ENCODE data around the gene RSAD1. TPM values are rescaled to one million over a fixed set of nuclear protein-coding genes. Genes with fewer than 3 reads are reported as not detected.
"Not testable (repeated sequence)": the region's sequence is repeated elsewhere in the genome, so short reads cannot be mapped to it uniquely, and the experiment has no call there.

RSAD1 gene
- total RNA-seq, 3 donors from 2014 or later (not counting 1 experiment from before 2014, with no cell fraction given), result 49.0 to 71.3 (median 56.5) TPM

GRCh38 chr17:50474523-50474922 is 4.1 kb upstream of the RSAD1 start:
- no peak overlapping the region for H3K27ac ChIP-seq (ENCODE audit: low read length)
- DNase-seq, result no peak
- peaks cover 4% of the 10 kb centered on the region for H3K27me3 ChIP-seq (ENCODE audit: control insufficient read depth, insufficient read depth, low read length)
- WGBS (ENCODE audit: insufficient coverage), result 92% methylated on average over 6 of the region's 6 CpGs
- Mint-ChIP-seq H3K36me3 (no peaks in the 10 kb centered on the region), H3K4me3 (no peak overlapping the region), H3K27ac (no peak overlapping the region), H3K27me3 (ENCODE audit: low read depth in 2 of 2) (peaks cover 0 to 7% of the 10 kb centered on the region in 2 donors), H3K4me1 (peaks cover 10 to 11% of the 10 kb centered on the region in 2 donors), H3K9me3 (no peaks in the 10 kb centered on the region)
- peaks cover 15% of the 10 kb centered on the region for H3K4me1 ChIP-seq (ENCODE audit: control insufficient read depth, insufficient read depth, low read length)
- no peaks in the 10 kb centered on the region for H3K9me3 ChIP-seq (ENCODE audit: control insufficient read depth, insufficient read depth, low read length)
- intact Hi-C loops (cut with micrococcal nuclease), result no loop called here
- no peak overlapping the region for H3K4me3 ChIP-seq (ENCODE audit: low read length)
- H3K36me3 ChIP-seq (ENCODE audit: control insufficient read depth, insufficient read depth, low read length), result no peaks in the 10 kb centered on the region
- ATAC-seq, result no peak
- TF ChIP-seq CTCF (IDR thresholded peaks at IDR 0.05), result no peak

- H3K27ac Mint-ChIP-seq, result no peak overlapping the region
Observed at GRCh38 chr17:50475362-50475761, 3.3 kb upstream of the RSAD1 start.

GRCh38 chr17:50475775-50476544 is 2.7 kb upstream of the RSAD1 start:
- H3K4me3 ChIP-seq (ENCODE audit: low read length), result not testable (repeated sequence)
- WGBS (ENCODE audit: insufficient coverage), result 37% methylated on average over 18 of the region's 33 CpGs

More at GRCh38 chr17:50475362-50475761, 3.3 kb upstream of the RSAD1 start:
- Histone ChIP-seq H3K4me1 (ENCODE audit: control insufficient read depth, insufficient read depth, low read length) (peaks cover 21% of the 10 kb centered on the region), H3K27ac (ENCODE audit: low read length) (no peak overlapping the region), H3K4me3 (ENCODE audit: low read length) (no peak overlapping the region), H3K27me3 (ENCODE audit: control insufficient read depth, insufficient read depth, low read length) (no peaks in the 10 kb centered on the region), H3K9me3 (ENCODE audit: control insufficient read depth, insufficient read depth, low read length) (no peaks in the 10 kb centered on the region), H3K36me3 (ENCODE audit: control insufficient read depth, insufficient read depth, low read length) (no peaks in the 10 kb centered on the region)
- peaks cover 19 to 20% of the 10 kb centered on the region in 2 donors for H3K4me1 Mint-ChIP-seq
- intact Hi-C loops (cut with micrococcal nuclease), result loop anchor here (5.0 kb wide), 1 partner anchor 67 kb away; no protein-coding TSS in a partner anchor
- H3K27me3 Mint-ChIP-seq (ENCODE audit: low read depth in 2 of 2), result peaks cover 0 to 7% of the 10 kb centered on the region in 2 donors
- 91% methylated on average over 4 of the region's 4 CpGs for WGBS (ENCODE audit: insufficient coverage)
- ATAC-seq (no peak), DNase-seq (no peak)
- H3K4me3 Mint-ChIP-seq, result no peak overlapping the region
- H3K9me3 Mint-ChIP-seq, result no peaks in the 10 kb centered on the region
- no peaks in the 10 kb centered on the region for H3K36me3 Mint-ChIP-seq
- TF ChIP-seq CTCF (IDR thresholded peaks at IDR 0.05), result no peak

GRCh38 chr17:50476545-50477315 is 1.9 kb upstream of the RSAD1 start:
- Mint-ChIP-seq H3K9me3 (no peaks in the 10 kb centered on the region), H3K4me1 (peaks cover 21 to 23% of the 10 kb centered on the region in 2 donors), H3K27me3 (ENCODE audit: low read depth in 2 of 2) (peaks cover 0 to 4% of the 10 kb centered on the region in 2 donors), H3K36me3 (no peaks in the 10 kb centered on the region), H3K4me3 (no peak overlapping the region), H3K27ac (no peak overlapping the region)
- H3K4me3 ChIP-seq (ENCODE audit: low read length), result no peak overlapping the region
- no peaks in the 10 kb centered on the region for H3K9me3 ChIP-seq (ENCODE audit: control insufficient read depth, insufficient read depth, low read length)
- WGBS (ENCODE audit: insufficient coverage), result 92% methylated on average over 18 of the region's 18 CpGs
- ATAC-seq (no peak), DNase-seq (no peak)
- peaks cover 1% of the 10 kb centered on the region for H3K36me3 ChIP-seq (ENCODE audit: control insufficient read depth, insufficient read depth, low read length)
- no peak overlapping the region for H3K27ac ChIP-seq (ENCODE audit: low read length)
- peaks cover 22% of the 10 kb centered on the region for H3K4me1 ChIP-seq (ENCODE audit: control insufficient read depth, insufficient read depth, low read length)
- no peak for TF ChIP-seq CTCF (IDR thresholded peaks at IDR 0.05)
- H3K27me3 ChIP-seq (ENCODE audit: control insufficient read depth, insufficient read depth, low read length), result no peaks in the 10 kb centered on the region
- intact Hi-C loops (cut with micrococcal nuclease), result loop anchor here (5.0 kb wide), 1 partner anchor 66 kb away; no protein-coding TSS in a partner anchor

More at GRCh38 chr17:50475775-50476544, 2.7 kb upstream of the RSAD1 start:
- not testable (repeated sequence) for H3K27me3 Mint-ChIP-seq (ENCODE audit: low read depth in 2 of 2); H3K9me3 ChIP-seq (ENCODE audit: control insufficient read depth, insufficient read depth, low read length); ATAC-seq; H3K27me3 ChIP-seq (ENCODE audit: control insufficient read depth, insufficient read depth, low read length); H3K9me3 Mint-ChIP-seq; DNase-seq; H3K27ac Mint-ChIP-seq; H3K36me3 Mint-ChIP-seq; H3K27ac ChIP-seq (ENCODE audit: low read length); H3K36me3 ChIP-seq (ENCODE audit: control insufficient read depth, insufficient read depth, low read length); H3K4me3 Mint-ChIP-seq
- intact Hi-C loops (cut with micrococcal nuclease), result loop anchor here (5.0 kb wide), 1 partner anchor 66 kb away; no protein-coding TSS in a partner anchor
- H3K4me1 Mint-ChIP-seq, result peaks cover 21 to 23% of the 10 kb centered on the region in 2 donors
- H3K4me1 ChIP-seq (ENCODE audit: control insufficient read depth, insufficient read depth, low read length), result peaks cover 22% of the 10 kb centered on the region
